Stimulated activated CD4-positive, alpha-beta T cell treated with anti-CD3 and anti-CD28 coated beads, Interleukin-4, amount 100 ng/mL, for 24 hours (primary cell): ENCODE results near the gene RMC1.
A peak's percentile ranks its signal among the peaks of the same experiment; 100 is the strongest.
"Not testable (repeated sequence)": the region's sequence is repeated elsewhere in the genome, so short reads cannot be mapped to it uniquely, and the experiment has no call there.

Source experiments
- DNase-seq: peaks from one replicate; pipeline ENCODE4 v3.0.0-alpha.2; 2020

The RMC1 gene

DNA sequence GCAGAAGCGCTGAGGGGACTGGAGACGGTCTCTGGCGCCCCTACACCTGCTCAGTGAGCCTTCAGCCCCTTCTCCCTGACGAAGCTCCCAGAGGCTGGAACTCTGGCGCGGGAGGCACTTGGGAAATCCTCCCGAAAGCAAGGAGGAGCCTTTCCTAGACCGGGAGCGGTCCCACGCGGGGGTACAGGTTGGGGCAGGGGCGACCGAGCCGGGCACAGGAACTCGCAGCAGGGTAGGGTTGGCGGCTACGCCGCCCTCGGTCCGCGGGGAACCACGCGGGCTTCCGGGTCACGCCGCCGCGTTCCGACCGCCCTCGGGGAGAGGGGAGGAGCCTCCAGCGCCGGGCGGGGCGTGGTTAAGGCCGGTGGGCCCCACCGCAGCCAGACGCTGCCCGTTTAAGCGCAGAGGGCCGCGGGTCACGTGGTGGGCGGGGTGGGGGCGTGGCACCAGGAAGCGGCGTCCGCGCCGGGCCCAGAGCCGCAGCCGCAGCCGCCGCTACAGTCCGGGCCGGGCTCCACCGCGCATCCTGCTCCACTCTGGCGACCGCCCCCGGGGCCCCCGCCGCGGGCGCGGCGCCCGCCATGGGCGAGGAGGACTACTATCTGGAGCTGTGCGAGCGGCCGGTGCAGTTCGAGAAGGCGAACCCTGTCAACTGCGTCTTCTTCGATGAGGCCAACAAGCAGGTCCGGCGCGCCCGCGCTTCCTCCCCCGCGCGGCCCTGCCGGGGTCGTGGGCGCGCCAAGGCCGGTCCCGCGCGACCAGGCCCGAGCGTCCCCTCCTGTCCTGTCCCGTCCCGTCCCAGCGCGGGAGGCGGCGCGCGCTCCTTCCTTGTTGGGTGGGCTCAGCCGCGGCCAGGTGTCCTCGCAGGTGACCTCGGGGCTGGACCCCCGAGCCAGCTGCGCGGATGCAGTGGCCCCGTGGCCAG is at the start of gene RMC1:
Gene RMC1 (plus strand): TSS at position 474 of the 925 bp plus-strand sequence. CDS start 108 bp downstream, at position 582.
- peak; percentile 98 for DNase-seq

DNA sequence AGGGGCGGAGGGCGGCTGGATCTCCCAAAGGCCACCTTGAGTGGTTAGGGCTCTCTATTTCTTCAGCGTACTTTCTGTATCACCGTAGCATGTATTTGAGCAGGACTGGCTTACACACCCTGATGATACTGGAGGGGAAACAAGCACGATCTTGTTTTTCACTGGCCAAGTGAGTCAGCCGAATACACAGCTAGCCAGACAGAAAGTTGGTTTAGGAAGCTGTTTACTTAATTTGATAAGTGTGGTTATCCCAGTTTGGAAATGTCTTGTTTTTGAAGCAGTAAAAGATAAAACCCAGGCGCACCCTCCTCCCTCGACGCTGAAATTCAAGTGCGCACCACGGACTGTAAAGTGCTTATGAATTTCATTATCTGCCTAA is 49.6 kb upstream of the RMC1 start:
- no peak for DNase-seq

DNA sequence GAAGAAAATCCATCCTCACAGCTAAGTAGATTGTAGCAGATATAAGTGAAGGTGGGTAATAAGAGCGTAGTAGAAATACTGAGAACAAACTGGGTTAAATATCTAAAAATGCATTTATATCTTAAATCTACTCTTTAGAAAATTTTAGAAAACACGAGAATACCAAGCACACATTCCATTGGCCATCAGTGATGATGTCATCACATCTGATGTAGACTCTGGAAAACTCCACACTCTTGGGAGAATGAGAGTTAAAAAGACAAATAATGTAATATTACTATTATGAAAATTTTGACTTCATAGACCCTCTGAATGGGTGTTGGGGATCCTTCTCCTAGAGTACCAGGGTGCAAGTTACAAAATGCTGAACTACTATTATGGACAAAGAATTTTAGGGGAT is 46.5 kb upstream of the RMC1 start:
- DNase-seq: no peak

DNA sequence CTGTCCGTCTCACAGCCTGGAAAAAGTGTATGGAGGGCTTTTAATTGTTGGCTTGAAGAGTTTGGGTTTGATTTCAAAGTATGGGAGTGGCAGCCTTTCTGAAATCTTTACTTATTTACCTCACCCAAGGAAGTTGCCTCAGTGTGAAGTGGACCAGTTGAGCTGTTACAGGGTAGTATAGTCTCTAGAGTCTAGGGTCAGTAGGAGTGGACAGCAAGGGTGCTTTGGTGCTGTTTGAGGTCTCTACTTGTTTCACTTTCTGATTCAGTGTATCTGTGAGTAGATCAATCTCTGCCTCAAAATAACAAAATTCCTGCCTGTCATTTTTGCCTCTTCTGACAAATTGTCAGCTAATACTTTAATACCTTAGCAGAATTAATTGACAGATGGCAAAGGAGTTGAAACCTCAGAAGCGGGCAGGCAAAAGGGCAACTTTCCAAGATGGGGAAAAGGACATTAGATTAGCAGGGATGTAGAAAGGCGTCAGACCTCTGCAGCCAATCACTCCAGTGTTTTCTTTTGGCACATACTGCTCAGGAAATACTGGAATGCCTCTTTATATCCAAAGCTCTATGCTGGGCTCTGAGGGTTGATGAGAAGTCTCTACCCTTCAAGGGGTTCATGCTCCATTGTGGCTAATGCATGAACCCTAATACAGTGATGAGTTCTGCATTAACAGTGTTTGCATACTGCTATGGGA is 44.3 kb upstream of the RMC1 start:
- no peak for DNase-seq

DNA sequence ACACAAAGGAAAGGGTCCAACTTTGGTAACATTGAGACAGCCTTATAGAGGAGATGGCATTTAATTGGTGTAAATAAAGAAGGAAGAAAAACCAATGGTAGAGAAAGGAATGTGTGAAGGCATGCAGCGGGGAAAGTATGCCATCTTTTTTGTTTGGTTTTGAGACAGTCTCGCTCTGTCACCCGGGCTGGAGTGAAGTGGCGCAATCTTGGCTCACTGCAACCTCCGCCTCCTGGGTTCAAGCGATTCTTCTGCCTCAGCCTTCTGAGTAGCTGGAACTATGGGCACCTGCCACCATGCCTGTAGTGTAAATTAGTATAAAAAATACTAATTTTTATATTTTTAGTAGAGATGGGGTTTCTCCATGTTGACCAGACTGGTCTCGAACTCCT is 43.8 kb upstream of the RMC1 start:
- DNase-seq: no peak

DNA sequence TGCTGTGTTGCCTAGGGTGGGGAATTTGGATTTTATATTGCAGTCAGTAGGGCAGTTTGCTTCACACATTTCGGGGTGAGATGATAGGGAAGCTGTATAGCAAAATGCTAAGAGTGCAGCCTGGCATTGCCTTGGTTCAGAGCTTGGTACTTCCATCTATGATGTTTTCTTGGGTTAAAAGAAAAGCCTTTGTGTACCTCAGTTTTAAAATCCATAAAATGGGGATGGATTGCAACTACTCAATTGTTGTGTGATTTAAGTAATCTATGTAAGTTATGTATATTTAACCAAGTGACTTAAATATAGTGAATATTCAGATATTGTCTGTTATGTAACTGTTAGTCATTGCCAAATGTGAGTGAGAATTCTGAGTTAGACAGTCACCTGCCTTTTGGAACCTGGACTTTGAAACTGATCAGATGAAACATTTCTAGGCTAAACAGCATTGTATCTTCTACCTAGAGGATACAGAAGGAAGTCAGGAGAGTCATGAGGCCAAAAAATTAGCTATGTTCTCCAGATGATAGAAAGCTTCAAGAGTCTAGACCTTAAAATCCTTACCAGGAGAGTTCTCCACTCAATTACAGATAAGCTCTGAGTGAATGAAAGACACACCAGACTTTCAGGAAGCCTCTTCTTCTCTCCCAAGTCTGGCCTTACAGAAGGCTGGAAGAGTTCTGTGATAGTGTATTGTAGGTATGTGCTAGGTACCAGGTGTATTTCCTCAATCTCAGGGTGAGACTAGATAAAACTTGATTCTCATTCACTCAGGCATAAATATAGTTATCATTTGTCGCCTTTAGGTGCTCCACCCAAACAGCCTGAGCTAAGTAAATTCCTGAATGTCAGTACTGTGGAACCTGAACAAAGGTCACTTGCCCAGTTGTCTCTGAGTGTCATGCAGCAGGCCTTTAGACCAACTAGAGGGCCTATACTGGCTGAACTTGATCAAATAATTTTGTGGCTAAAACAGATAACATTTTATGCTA is 42.7 kb upstream of the RMC1 start:
- no peak for DNase-seq

DNA sequence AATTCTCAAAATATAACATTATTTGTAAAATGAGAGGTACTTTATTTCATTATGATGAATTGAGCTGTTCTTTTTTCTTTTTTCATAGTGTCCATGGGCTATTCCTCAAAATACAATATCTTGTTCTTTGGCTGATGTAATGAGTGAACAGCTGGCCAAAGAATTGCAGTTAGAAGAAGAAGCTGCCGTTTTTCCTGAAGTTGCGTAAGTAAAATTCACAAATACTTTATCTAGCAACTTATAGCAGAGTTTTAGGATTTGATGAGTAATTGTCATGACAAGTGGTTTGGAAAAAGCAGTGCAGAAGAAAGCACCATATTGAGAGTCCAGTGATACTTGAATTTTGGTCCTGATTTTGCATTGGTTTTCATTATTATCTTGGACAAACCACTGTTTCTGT is 40.4 kb upstream of the RMC1 start:
- DNase-seq: no peak

DNA sequence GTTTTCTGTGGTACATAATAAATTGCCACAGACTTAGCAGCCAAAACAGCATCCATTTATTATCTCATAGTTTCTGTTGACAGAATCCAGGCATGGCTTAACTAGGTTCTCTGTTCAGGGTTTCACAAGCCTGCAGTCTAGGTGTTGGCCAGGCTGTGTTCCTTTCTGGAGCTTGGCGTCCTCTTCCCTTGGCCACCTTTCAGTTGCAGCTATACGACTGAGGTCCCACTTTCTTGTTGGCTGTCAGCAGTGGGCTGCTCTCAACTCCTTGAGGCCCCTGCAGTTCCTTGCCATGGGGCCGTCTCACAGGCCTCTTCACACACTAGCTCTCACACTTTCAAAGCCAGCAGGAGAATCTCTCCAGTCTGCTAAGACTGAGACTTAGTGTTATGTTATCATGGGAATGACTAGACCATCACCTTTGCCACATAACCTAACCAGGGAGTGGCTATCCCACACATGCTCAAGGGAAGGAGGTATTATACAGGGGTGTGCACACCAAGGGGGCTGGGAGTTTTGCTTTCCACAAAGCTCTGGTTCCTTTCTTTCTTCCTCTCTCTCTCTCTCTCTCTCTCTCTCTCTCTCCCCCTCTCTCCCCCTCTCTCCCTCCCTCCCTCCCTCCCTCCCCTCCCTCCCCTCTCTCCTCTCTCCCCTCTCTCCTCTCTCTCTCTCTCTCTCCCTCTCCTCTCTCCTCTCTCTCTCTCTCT is 34.4 kb upstream of the RMC1 start:
- DNase-seq: no peak

DNA sequence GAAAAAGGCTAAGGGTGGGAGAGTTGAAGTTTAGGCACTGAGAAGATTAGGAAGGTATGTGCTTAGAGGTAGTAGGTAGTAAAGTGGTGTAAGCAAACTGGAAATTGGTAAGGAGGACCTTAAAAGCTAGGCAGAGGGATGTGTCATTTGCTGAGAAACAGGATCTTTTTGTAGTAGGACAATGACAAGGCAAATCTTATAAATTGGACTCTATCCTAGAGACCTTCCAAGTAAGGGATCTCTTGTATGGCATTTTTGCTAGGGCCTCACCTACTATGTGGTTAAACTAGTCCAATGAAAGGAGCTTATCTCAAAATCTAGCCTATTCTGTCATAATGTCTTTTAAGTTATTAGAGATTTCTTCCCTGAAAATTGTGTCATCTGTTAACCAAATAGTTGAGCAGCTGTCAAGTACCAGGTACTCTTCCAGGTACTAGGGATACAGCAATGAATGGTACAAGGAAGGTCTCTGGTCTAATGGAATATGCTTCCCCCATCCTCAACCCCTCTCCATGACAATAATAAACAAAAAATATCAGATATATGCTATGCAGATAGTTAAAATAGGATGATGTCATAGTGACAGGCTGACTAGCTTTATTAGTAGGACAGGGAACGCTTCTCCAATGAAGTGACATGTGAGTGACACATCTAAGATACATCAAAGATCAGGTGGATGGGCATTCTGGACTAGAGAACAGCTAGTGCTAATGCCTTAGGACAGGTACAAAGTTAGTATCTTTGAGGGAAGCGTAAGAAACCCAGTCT is 32.5 kb upstream of the RMC1 start:
- DNase-seq: no peak

DNA sequence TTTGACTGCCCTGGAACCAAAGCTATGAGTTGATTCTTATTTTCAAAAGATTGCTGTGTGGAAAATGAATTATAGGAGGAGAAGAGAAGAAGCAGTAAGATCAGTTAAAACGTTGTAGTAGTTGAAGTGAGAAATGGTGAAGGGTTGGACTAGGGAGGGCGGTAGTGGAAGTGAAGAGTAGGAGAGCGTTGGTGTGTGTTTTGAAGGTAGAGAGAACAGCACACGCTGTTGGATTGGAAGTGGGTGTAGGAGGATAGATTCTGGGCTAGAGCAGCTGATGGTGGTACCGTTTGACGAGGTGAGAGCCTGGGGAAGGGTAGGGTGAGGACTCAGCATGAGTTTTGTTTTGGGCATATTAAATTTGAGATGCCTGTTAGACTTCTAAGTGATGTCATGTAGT is 31.8 kb upstream of the RMC1 start:
- no peak for DNase-seq

DNA sequence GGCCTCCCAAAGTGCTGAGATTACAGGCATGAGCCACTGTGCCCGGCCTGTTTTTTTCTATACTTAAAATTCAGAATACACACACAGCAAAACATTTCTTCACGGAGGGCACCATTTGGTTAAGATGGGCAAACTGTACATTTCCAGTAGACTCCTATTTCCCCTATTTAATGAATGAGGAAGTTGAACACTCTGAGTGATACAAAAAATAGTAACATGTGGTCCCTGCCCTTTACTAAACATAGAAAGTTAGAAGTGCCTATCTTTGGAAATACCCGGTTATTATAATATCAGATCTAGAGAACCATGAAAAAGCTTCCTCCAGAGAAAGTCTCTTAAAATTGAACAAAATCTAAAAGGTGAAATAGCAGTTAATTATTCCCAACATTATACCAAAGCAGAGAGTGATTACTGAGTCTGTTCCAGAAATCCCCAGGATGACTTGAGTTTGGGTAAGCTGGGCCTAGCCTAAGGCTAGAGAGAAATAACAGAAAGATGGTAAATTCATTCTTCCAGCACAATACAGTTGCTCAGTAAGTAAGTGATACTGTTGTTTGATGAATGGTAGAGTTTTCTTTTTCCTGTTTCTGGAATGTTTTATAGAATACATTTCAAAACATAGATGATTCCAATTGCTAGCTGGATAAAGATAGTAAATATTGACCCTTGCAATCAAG is 23.3 kb upstream of the RMC1 start:
- DNase-seq: no peak

DNA sequence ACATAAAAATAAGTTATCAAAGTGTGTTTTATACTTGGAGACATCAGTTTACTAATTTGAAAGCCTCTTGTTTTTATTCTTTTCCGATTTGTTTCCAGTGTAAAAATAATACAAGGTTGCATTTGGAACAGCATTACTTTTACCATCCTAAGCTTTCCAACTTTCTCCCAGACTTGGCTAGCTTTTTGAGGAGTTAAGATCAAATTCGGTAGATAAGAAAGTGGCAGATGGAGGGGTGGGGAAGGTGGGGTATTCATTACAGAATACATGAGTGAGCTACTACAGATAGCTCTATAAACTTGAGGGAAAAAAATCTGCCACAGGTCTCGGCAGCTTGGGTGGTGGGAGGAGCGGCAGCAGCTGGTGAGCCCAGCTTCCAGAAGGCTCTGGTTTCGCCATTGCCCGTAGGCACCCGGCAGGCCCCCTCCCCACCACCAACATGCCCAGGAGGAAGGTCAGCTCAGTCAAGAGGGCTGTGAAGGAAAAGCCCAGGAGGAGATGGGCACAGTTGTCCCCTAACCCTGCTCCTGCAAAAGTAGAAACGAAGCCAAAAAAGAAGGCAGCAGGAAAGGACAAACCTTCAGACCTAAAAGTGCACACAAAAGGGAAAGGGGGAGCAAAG is 18.6 kb upstream of the RMC1 start:
- no peak for DNase-seq

DNA sequence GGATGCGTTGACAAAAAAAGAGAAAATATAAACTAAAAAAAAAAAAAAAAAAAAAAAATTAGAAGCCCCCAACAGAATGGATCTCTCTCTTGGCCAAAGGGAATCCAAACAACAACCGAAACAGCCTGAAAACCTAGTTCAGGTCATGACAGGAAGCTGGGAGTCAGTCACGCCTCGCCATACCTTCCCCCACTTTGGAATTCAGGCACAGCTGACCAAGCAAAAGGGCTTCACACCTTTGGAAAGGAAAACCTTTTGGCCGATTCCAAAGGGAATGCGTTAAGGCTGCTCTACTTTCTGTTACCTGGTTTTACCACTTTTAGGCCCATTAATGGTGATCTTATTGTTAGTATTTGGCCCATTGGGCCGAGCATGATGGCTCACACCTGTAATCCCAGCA is 17.9 kb upstream of the RMC1 start:
- no peak for DNase-seq

DNA sequence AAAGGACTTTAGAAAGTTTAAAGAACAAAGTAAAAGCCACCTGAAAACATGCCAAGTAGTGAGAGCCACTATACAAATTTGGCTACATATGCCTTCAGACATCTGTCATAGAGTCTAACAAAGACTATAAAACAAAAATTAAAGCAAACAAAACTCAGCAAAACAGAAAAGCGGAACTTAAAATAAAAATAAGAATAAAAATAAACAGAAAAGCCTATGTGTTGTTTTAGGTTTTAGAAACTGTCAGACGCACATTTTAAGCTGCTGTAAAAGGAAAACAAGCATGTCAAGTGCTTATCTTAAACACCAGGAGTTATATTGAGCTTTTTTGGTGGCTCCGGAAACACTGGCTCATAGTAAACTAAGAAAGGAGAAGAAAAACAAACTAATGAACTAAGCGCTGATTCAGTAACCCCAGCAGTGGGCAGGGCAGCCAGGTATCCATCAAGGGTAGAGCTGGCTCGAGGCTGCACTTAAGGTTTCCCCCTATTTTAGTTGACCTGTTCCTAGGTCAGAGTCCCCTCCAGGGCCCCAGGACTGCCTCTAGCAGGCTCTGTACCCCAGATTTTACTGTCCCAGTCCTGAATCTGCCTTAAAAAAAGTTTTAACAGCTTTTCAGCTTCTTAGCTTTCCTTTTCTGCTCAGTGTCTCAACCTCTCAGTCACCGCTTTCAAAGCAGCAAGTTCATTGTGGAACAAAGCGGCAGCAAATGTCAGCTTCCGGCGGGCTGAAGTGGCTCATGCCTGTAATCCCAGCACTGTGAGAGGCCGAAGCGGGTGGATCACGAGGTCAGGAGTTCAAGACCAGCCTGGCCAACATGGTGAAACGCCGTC is 15.4 kb upstream of the RMC1 start:
- peak; percentile 45 for DNase-seq

DNA sequence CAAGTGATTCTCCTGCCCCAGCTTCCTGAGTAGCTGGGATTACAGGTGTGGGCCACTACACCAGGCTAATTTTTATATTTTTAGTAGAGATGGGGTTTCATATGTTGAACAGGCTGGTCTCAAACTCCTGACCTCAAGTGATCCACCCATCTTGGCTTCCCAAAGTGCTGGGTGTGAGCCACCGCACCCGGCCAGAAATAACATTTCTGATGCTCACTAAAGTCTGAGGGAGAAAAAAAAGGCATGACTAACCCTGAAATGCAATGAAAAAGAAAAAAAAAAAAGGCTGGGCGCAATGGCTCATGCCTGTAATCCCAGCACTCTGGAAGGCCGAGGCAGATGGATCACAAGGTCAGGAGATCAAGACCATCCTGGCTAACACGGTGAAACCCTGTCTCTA is 13.7 kb upstream of the RMC1 start:
- not testable (repeated sequence) for DNase-seq

DNA sequence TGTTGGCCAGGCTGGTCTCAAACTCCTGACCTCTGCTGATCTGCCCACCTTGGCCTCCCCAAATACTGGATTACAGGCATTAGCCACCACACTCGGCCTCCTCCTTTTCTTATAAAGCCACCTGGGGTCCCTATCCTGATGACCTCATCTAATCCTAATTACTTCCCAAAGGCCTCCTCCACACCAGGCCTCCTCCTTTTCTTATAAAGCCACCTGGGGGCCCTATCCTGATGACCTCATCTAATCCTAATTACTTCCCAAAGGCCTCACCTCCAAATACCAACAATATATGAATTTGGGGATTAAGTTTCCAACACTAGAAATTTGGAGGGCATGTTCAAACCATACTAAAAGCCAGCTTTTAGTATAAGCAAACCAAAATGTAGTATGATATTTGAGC is 9.7 kb upstream of the RMC1 start:
- DNase-seq: no peak

DNA sequence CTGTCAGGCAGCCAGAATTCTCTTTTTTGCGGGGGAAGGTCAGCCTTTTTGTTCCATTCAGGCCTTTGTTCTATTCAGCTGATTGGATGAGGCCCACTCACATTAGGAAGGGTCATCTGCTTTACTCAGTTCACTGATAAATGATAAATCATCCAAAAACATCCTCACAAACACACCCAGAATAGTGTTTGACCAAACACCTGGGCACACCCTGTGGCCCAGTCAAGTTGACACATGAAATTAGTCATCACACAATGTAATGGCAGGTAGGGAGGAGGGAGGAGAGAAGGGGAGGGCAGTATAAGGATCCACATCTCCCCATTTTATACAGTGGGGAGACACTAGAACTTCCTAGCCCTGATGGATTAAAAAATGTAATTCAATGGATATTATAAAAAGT is 8.3 kb upstream of the RMC1 start:
- DNase-seq: no peak

DNA sequence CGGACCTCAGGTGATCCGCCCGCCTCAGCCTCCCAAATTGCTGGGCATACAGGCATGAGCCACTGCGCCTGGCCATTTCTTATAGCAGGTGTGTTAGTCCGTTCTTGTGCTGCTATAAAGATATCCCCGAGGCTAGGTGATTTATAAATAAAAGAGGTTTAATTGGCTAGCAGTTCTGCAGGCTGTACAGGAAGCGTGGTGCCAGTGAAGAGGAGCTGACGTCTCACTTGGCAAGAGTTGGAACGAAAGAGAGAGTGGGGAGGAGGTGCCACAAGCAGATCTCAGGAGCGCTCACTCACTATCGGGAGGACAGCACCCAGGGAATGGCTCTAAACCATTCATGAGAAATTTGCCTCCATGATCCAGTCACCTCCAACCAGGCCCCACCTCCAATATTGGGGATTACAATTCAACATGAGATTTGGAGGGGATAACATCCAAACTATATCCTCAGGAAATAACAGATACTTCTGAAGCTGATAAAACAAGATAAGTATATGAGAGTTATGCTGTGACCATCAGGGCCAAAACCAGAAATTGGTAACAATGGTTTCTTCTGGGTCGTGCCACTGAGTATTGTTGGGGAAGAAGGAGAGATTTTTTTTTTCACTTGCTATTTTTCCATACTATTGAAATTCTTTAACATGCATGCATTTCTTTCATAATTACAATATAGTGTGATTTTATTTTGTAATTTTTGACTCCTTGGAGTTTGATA is 7.4 kb upstream of the RMC1 start:
- no peak for DNase-seq

DNA sequence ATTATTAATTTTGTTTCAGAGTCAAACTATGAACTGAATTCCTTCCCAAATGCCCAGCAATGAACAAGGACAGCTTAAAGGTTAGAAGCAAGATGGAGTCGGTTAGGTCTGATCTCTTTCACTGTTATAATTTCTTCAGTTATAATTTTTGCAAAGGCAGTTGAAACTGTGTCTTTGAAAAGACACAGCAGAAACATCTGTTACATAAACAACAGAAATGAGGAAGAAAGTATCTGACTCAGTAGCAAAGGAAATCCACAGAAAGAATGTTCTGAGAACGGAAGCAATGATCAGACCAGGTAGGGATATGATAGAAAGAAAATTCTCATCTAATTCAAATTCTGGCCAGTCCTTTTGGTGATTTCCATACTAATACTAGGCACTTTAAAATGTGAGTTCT is 5.2 kb upstream of the RMC1 start:
- DNase-seq: no peak
